ENCODE data around the gene RBMS3.

GRCh38 chr3:29868543-29869101 is 587.8 kb downstream of the RBMS3 start:
- TF ChIP-seq CTCF (conservative IDR thresholded peaks at IDR 0.05 in 1 of 2, IDR thresholded peaks at IDR 0.05 in 1 of 2; ENCODE audit: low read depth in 1 of 2, low read length in 2 of 2) (no peak), EZH2 (IDR thresholded peaks at IDR 0.05; ENCODE audit: low read length, missing control alignments) (no peak)
